HG02870 (cell line): ENCODE results near the gene SLC39A10.
A peak's percentile ranks its signal among the peaks of the same experiment; 100 is the strongest.
"Not testable (repeated sequence)": the region's sequence is repeated elsewhere in the genome, so short reads cannot be mapped to it uniquely, and the experiment has no call there.

Experiments
- ATAC-seq: cut with Tn5 transposase; IDR thresholded peaks from one replicate; pipeline ENCODE4 v1.9.1; 2021; ENCODE audit warnings: mild to moderate bottlenecking, moderate library complexity; ENCODE audit not compliant: unreplicated experiment

SLC39A10 gene

GRCh38 chr2:195645413-195645812, 11.6 kb upstream of the SLC39A10 start:
- ATAC-seq, result no peak

GRCh38 chr2:195646424-195646823, 10.6 kb upstream of the SLC39A10 start:
- no peak for ATAC-seq

- ATAC-seq, result no peak
These were observed 9.7 kb upstream of the SLC39A10 start for GRCh38 chr2:195647302-195647701.

GRCh38 chr2:195648370-195648769, 8.7 kb upstream of the SLC39A10 start:
- not testable (repeated sequence) for ATAC-seq

- ATAC-seq, result no peak
These were observed 8.2 kb upstream of the SLC39A10 start for GRCh38 chr2:195648787-195649186.

- peak; percentile 38 for ATAC-seq
These were observed 7.3 kb upstream of the SLC39A10 start for GRCh38 chr2:195649629-195650190.

GRCh38 chr2:195651046-195651445, 6.0 kb upstream of the SLC39A10 start:
- ATAC-seq, result no peak

- no peak for ATAC-seq
These were observed 4.1 kb upstream of the SLC39A10 start for GRCh38 chr2:195652911-195653310.

GRCh38 chr2:195656161-195656858, 716 bp upstream of the SLC39A10 start:
- no peak for ATAC-seq

- peak; percentile 20 for ATAC-seq
These were observed 861 bp downstream of the SLC39A10 start for GRCh38 chr2:195657634-195658540.

GRCh38 chr2:195658541-195658890, 1.5 kb downstream of the SLC39A10 start:
- ATAC-seq, result no peak

GRCh38 chr2:195659114-195659513, 2.1 kb downstream of the SLC39A10 start:
- no peak for ATAC-seq

- ATAC-seq, result no peak
These were observed 3.2 kb downstream of the SLC39A10 start for GRCh38 chr2:195659982-195660890.

- ATAC-seq, result no peak
These were observed 5.1 kb downstream of the SLC39A10 start for GRCh38 chr2:195662138-195662537.

GRCh38 chr2:195663007-195663406, 6.0 kb downstream of the SLC39A10 start:
- ATAC-seq, result no peak

GRCh38 chr2:195664528-195664927, 7.5 kb downstream of the SLC39A10 start:
- no peak for ATAC-seq

GRCh38 chr2:195665153-195665552, 8.1 kb downstream of the SLC39A10 start:
- not testable (repeated sequence) for ATAC-seq

GRCh38 chr2:195666113-195666712, 9.2 kb downstream of the SLC39A10 start:
- ATAC-seq, result no peak

- ATAC-seq, result no peak
These were observed 10.9 kb downstream of the SLC39A10 start for GRCh38 chr2:195667974-195668373.

GRCh38 chr2:195670191-195670590, 13.2 kb downstream of the SLC39A10 start:
- no peak for ATAC-seq
